SHP77 treated with DMSO at 0.1 percent for 48 hours (cell line): Measurements from ENCODE around the gene PNLIPRP3.

Source experiments
- DNase-seq: peaks from one replicate; lab custom pipeline; 2025; lab: John Stamatoyannopoulos, UW

The PNLIPRP3 gene

DNA sequence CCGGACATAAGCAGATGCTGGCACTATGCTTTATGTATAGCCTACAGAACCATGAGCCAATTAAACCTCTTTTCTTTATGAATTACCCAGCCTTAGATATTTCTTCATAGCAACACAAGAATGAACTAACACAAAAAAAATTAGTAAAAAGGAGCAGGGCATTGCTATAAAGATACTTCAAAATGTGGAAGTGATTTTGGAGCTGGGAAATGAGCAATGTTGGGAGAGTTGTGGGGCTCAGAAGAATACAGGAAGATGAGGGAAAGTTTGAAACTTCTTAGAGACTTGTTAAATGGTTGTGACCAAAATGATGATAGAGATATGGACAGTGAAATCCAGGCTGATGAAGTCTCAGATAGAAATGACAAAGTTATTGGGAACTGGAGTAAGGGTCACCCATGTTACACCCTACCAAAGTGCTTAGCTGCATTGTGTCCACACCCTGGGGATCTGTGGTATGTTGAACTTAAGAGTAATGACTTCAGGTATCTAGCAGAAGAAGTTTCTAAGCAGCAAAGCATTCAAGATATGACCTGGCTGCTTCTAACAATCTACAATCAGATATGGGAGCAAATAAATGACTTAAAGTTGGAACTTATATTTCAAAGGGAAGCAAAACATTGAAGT is 24.2 kb downstream of the PNLIPRP3 start:
- DNase-seq: no peak

DNA sequence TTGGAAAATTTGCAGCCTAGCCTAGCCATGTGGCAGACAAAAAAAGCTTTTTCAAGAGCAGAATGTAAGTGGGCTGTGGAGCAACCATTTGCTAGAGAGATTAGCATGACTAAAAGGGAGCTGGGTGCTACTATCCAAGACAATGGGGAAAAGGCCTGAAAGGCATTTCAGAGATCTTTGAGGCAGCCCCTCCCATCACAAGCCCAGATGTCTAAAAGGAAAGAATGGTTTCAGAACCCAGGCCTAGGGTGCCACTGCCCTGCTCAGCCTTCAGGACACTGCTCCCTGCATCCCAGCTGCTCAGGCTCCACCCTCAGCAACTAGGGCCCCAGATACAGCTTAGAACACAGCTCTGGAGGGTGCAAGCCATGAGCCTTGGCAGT is 24.7 kb downstream of the PNLIPRP3 start:
- DNase-seq: no peak

DNA sequence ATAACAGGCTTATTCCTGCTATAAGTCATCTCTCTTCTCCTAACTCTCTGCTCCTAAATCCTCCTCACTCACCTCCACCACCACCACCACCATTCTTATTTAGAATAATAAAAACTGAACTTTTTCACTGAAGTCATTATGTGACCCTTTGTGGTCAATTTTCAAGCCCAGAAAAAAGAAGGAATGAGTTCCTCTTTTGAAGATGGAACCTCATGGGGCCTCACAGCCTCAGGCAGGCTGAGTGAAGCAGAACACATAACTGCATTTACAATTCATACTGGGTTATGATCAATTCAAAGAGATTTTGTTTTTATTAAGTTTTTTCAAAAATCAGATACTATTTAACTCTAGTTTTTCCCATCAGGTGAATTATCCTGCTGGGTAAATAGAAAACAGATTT is 29.8 kb downstream of the PNLIPRP3 start:
- DNase-seq: no peak

DNA sequence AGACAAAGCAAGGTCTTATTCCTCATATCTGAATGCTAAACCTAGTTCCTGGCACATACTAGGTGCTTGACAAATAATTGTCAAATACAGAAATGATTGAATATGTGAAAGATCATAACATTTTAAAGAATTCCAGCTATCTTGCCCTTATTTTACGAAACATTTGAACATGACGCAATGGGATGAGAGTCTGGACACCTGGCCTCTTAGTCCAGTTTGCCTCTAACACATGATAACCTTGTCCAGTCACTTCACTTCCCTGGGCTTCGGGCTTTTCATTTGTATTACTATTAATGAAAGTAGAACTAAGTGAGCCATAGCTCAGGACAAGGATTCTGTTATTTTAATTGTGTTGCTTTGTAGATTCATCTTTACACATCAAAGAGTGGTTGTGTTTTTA is 32.6 kb downstream of the PNLIPRP3 start:
- no peak for DNase-seq

DNA sequence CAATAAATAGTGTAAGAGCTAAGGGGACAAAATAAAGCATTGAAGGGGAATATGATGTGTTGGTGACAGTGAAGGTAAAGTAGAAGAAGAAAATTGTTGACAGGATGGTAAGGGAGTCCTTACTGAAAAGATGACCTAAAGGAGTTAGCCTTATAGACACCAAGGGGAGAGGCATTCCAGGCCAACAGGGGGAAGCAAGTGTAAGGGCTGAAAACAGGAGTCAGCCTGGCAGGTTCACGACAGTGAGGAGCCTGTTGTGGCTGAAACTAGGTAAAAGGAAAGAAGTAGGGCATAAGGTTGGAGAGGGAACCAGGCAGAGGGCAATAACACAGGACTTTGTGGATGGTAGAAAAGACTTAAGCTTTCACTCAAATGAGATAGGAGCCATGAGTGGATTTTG is 34.0 kb downstream of the PNLIPRP3 start:
- no peak for DNase-seq

DNA sequence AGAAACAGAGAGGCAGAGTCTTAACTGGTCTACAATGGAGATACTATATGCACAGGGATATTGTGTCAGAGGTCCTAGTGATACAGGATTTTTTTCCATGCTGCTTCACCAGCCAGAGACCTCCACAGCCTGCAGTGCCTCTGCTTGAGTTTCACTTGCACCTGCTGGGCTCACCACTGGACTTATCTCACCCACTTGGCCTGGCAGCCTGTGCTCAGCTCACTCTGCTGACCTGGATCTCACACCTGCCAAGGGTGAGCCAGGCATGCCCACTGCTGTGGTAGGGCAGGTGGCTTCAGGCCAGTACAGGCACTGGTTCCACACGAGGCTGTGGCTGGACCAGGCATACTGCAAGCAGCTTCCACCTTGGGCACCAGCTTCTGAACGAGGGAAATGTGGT is 36.6 kb downstream of the PNLIPRP3 start:
- DNase-seq: no peak

DNA sequence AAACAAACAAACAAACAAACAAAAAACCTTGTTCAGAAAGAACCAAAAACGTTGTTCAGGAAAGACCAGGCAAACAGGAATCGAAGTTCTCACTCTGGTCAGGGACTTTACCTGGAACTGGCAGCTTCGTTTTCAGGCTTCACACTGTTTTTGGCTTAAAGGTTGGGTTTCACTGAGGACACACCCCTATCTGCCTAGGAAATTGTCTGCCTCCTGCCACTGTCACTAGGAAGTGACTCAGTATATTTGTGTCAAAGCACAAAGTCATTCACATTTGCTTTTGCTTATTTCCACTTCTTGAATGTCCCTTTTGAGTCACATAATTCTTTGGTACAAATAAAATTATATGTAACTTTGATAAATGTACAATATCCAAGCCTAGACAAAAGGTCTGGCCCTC is 37.9 kb downstream of the PNLIPRP3 start:
- DNase-seq: no peak

DNA sequence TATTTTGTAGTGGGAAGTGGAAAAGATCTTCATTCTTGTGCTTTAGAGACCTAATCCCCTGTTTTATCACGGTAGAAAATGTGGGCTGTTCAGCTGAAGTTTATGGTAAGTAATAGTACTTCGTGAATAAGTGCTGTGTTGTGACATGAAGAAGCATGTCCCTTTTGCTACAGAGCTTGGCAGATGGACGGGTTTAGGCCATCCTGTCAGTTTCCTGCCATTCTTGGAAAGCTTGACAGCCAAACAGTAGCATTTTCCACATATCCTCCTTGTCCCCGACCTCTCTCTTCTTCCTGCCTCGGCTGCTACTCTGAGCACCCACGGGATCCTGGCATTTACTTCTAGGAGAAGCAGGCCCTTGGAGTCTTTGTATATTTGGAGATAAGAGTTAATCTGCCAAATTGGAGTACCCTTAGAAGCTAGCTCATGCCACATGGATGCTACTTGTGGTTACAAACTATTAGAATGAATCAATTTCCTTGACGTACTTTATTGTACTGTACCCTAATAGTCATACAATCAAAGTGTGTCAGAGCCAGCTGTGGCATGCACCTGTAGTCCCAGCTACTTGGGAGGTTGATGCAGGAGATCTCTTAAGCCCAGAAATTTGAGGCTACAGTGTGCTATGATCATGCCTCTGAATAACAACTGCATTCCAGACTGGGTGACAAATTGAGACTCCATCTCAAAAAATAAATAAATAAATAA is 39.2 kb downstream of the PNLIPRP3 start:
- no peak for DNase-seq

DNA sequence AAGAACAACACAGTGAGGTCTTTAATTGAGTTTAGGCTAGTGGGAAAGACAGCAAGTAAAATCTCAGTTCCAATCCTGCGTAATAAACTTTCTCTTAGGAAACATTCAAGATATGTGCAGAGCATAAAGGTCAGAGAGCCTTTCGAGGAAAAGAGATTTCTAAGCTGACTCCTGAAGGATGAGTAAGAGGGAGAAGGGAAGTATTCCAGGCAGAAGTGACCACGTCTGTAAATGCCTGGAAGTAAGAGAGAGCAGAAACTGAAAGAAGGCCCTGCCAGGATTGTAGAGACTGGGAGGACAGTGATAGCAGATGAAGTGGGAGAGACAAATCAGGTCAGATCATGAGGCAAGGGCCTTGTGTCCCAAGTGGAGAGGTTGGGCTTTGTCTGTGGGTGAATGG is 41.8 kb downstream of the PNLIPRP3 start:
- no peak for DNase-seq

DNA sequence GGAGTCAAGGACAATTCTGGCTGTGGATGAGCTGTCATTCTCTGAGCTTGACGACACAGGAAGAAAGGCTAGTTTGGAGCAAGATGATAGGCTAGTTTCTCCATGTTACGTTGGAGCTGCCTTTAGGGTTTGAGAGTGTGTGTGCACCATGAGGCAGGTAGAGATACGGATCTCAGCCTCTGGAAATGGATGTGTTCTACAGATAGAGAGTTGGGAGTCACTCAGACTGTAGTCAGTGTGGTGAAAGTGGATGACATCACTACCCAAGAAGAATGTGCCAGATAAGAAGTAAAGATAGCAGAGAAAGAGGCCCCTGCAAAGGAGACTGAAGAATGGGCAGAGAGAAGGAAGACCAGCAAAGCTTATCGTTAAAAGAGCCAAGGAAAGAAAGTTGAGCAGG is 42.4 kb downstream of the PNLIPRP3 start:
- no peak for DNase-seq

DNA sequence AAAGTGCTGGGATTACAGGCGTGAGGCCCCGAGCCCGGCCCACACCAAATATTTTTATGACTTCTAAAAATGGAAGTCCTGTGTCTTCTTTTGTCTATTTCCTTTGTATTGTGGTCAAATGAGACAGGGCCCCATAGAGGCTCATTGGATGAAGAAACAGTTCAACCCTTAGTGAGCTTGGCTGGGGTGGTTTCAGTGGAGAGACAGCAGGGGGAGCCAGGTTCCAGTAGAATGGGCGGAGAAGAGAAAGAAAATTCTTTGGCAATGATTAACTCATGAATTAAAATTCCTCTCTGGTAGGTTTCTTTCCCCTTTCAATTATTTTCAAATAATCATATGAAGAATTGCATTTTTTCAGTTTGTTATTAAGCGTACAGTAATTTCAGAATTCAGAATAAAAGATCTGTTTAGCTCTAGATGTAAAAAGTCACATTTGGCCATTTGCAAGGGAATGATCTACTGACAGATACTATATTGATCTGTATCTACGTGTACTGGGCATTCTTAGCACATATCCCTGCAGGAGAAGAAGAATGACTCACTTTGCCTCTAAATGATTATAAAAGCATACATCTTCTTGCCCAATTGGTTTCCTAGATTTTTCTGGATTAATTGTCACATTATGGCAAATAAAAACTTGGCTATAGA is 43.2 kb downstream of the PNLIPRP3 start:
- DNase-seq: no peak

DNA sequence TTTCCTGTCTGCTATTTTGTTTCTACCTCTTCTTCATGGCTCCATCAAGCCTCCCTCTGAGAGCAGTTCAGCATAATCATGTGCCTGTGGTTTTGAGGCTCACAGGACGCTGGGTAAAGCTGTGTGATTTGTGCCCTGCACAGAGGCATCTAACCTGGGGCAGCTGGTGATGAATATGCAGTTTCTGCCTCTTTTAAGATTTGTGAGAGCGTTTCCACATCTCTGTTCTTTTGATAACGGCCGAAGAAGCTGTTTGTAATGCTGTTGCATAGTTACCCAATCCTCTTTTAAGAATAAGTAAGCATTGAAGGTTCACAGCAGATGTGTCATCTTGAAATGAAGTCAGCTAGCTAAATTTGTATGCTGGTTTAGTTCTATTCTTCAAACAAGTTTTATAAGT is 45.2 kb downstream of the PNLIPRP3 start:
- DNase-seq: no peak

DNA sequence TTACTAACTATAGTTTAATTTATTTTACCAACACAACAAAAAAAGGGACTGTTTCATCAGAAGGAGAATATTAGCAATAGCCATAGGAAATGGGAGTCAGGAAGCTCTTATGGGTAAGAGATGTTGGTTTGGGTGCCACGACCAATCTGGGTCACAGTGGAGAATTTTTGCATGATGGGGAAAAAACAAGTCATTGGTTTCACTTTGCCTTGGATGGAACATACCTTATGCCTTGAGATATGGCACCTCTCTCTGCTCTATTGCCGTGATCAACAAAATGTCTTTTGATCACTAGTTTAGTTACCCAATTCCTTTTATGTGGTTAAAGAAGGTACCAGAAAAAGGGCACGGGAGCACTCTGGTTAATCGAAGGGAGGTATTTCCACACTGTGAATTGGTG is 48.2 kb downstream of the PNLIPRP3 start:
- no peak for DNase-seq

DNA sequence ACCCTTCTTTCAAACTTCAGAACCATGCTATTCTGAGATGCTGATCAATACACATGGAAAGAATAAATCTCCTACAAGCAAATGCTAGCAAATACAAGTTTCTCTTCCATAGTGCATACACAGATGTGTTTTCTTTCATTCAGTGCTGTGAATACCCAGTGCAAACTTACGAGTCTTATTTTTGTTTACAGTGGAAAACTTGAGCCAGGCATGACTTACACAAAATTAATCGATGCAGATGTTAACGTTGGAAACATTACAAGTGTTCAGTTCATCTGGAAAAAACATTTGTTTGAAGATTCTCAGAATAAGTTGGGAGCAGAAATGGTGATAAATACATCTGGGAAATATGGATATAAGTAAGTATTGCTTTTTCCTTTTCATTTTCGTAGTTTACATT is 48.8 kb downstream of the PNLIPRP3 start:
- no peak for DNase-seq

DNA sequence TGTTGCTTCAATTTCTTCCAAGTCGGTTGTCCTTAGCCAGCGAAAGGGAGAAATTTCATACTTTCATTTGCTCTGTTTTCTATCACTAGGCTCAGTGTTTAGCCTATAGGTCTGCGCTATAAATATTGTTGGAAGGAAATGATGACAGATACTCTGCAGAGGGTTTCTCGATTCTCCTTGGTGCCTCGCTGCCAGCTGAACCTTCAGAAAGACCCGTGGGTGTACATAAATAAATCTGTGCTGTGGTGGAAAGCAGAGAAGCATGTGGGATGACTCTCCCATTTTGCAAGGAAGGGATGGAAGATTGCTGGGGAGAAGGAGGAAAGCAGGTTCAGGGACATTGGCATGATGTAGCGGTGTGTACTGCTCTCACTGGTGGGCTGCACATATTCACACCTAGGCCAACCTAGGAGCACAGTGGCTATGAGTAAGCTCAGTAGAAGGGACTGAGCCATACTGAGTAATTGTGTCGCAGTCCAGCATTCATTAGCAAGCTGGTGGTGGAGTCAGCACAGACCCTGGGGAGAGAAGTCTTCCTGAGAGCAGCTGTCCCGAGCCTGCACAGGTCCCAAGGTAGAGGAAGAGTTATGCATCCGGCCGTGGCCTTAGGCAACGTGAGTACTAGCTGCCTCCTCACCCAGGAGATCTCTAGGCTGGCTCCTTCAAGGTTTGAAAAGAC is 50.5 kb downstream of the PNLIPRP3 start:
- DNase-seq: no peak

DNA sequence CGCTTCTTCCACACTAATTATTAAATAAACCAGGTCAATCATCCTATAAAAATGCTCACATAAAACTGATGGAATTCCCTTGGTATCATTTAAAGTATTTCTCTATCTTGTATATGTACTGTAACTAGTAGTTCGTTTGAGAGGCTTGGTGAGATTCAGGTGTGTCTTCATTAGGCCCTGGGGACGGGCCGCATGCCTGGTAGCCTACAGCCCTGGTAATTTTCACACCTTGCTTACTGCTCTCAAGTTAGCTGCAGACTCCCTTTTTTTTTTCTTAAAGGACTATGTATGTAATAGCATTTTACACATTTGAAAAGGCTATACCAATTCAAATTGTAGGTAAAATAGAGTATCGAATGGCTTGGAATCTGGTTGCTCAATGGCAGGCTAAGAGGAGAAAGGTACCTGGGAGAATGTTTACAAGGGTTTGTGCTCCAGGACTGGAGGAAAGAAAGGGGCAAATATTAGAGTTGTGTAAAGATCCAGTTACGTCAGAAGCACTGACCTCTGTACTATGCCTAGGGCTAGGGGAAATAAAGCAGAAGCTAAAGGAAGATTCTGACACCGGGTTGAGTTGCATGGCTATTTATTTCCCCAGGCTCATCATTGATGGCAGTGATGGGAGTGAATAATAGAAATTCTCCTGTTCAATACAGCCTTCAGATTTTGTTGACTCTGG is 59.3 kb downstream of the PNLIPRP3 start:
- no peak for DNase-seq

DNA sequence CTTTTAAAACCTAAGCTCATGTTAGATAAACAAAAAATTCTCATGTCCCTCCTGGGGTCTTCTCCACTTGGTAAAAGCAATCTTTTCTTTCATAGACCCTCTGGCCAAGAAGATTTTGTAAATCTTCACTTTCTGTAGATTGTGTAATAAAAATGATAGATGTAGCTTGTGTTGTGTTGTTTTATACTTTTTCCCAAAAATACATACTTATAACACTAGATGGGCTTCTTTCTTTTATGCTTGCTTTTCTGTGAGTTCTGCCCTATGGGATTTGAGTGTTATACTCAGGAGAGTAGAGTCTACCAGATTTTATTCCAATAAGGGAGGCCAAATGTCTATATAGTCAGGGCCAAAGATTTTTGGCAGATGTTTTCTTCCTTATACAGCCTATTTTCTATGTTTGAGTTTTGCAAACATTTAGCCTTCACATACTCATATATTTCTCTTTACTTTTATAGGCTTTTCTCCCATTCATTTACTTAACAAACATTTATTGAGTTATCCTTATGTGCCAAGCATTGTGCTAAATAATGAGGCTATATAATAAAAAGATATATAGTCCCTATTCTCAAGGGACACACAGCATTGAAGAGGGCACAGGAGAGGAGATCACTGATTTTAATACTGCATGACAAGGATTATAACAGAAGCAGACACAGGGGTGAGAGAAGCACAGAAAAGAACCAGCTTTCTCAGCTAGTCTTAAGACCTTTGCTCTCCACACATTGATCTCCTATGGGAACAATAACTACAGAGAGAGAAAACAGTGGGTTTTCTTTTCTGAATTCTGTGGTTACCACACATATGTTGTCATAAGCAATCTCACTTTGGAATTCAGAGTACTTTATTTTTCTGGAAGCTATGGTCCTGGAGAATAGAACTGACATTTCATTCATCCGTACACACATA is 60.1 kb downstream of the PNLIPRP3 start:
- no peak for DNase-seq

DNA sequence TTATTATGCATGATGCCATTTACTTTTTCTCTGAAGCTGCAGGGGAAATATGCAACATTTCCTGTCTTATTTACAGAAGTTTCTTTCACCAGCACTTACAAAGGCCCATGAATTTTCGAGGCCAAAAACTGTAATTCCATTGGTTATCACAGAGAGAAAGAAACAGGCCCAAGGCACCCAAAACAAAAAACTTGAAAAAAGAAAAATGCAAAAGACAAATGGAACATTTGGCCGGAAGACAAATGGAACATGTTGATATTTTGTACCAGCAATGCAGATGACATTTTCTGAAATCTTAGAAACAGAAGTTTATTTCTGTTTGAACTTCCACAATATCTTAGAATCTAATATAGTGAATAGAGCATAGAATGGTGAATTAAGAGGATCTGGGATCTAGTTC is 61.8 kb downstream of the PNLIPRP3 start:
- no peak for DNase-seq

DNA sequence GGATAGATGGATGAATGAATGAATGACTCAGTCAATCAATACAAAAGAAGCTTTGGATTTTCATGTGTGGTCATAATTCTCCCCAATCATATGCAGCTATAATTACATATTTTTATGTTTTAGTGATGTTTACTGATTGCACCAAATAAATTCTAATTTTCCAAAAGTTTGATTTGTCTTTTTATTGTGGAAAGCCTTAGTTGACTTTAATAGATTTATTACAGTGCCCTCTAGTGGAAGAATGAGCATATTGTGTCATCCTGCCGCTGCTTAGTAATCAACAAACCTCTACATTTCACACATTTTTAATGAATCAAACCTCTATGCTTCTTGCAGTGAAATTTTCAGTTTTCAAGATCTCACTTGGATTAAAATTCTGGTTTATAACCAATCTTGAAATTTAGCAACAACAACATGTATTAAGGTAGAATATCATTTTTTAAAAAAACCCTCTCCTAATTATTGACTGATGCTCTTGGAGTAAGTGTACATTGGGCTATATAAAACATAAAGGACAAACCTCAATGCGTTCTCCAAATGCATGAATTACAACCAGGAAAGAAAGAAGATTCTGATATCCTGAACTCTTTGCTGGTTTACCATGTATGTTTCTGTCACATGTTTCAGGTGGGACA is 62.5 kb downstream of the PNLIPRP3 start:
- DNase-seq: no peak

DNA sequence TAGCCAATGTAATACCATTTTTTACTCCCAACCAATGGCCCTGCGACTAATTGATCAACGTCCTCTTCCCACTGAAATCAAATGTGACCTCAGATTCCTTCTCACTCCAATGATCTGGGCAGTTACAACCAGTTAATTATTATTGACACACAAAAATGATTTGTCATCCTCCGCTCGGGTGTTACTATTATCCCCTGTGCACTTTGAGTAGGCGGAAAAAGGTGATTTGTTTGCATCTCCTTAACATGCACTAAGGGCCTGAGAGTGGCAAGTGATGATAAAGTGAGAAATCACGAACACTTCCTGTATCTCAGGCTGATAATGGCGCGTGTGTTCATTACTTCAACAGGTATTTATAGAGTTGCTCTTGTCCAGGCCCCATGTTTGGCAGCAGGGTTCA is 77.1 kb downstream of the PNLIPRP3 start:
- DNase-seq: no peak

DNA sequence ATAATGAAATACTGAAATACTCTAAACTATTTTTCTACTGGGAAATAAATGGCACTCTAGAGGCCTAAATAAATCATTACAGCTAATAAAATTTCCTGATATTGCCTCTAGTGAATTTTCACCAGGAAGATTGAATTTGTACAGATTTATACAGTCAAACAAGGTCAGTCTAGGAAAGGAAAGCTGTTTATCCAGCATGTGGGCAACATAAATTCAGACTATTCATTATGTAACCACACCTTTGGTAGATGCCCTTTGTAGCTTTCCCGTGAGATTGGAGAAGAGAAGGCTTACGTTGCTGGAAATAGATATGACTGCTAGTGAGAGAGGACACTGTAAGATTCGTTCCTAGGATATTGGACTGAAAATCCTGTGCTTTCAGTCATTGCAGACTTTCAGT is 82.9 kb downstream of the PNLIPRP3 start:
- no peak for DNase-seq
